IPS DF 4.7 (cell line): ENCODE results near the gene INO80.
"Not testable (repeated sequence)": the region's sequence is repeated elsewhere in the genome, so short reads cannot be mapped to it uniquely, and the experiment has no call there.

Experiments
- DNase-seq: peaks from one replicate; pipeline ENCODE4 v3.0.0-alpha.2; 2013; ENCODE audit warnings: low spot score; ENCODE audit errors: extremely low read depth

The INO80 gene

GRCh38 chr15:40968290-40969085 is 147.6 kb downstream of the INO80 start:
- DNase-seq, result no peak

- DNase-seq, result no peak
Measured at GRCh38 chr15:40964634-40965033, 151.4 kb downstream of the INO80 start.

GRCh38 chr15:40964006-40964405 is 152.1 kb downstream of the INO80 start:
- DNase-seq, result no peak

DNA sequence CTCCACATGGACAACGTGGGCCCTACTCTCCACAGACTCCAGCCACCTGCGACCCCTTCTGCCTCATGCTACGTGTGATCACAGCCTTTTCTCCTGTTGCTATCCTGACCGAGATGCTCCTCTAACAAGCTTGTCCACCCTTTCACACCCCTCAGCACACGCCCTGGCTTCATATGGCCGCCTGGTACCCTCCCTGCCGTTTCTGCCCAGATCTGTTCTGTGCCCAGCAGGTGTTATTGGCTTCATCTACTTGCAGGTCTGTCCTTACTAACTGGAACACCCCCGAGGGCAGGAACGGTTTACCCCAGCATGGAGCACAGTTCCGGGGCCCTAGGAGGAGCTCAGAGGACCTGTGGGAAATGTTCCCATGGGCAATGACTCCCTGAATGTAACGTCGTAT is 152.9 kb downstream of the INO80 start:
- no peak for DNase-seq

DNA sequence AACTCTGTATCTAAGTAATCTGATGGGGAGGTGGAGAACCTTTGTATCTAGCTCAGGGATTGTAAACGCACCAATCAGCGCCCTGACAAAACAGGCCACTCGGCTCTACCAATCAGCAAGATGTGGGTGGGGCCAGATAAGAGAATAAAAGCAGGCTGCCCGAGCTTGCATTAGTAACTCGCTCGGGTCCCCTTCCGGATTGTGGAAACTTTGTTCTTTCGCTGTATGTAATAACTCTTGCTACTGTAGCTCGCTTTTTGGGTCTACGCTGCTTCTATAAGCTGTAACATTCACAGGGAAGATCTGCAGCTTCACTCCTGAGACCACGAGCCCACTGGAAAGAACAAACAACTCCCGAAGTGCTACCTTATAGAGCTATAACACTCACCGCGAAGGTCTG is 153.8 kb downstream of the INO80 start:
- DNase-seq, result not testable (repeated sequence)

DNA sequence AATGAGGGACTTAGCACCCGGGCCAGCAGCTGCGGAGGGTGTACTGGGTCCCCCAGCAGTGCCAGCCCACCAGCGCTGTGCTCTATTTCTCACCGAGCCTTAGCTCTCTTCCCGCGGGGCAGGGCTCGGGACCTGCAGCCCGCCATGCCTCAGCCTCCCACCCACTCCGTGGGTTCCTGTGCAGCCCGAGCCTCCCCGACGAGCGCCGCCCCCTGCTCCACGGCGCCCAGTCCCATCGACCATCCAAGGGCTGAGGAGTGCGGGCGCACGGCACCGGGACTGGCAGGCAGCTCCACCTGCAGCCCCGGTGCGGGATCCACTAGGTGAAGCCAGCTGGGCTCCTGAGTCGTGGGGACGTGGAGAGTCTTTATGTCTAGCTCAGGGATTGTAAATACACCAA is 154.3 kb downstream of the INO80 start:
- not testable (repeated sequence) for DNase-seq

DNA sequence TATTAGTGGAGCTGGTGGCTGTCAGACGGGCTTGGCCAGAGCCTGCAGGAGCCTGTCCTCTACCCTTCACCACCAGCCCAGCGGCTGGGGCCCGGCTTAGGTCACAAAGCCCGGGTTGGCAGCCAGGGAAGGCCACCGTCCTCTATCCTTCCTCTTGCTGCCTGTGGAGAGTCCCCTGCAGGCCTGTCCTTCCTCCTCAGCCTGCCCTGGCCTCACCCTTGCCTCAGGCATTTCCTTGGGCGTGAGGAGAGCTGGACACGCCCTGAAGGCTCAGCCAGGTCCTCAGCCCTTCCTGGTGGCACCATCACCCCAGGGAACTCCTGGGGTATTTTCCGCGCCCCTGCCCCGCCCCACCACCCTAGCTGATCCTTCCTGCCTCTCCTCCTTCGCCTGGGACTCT is 155.2 kb downstream of the INO80 start:
- DNase-seq, result no peak

DNA sequence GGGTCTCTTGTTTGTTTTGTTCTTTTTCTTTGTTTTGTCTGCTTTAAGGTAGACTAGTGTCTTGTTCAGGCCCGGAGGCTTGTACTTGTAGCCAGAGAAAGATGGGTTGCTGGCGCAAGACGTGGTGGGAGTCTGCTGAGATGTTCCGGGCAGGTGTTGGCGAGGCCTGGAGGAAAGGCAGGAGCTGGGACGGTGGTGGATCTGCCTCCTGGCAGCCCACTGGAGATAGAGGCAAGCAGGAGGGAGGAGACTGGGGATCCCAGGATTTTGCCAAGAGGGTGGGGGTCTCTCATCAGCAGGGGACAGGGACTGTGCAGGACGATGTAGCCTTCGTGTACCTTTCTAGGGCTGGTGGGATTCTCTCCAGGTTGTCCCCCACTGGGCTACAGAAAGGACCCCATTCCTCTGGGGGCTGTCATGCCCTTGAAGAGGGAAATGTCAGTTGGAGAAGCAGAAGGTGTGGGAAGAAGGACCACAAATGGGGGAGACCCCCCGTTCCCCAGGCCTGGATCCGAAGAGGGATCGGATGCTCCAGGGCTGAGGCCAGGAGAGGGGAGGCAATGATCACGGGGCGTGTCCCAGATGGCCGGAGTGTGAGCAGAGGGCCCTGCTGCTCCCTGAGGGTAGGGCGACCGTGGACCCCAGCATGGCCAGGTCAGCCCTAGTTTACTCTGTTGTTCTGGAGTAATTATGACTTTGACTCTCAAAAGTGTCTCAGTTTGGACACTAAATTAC is 155.8 kb downstream of the INO80 start:
- no peak for DNase-seq

DNA sequence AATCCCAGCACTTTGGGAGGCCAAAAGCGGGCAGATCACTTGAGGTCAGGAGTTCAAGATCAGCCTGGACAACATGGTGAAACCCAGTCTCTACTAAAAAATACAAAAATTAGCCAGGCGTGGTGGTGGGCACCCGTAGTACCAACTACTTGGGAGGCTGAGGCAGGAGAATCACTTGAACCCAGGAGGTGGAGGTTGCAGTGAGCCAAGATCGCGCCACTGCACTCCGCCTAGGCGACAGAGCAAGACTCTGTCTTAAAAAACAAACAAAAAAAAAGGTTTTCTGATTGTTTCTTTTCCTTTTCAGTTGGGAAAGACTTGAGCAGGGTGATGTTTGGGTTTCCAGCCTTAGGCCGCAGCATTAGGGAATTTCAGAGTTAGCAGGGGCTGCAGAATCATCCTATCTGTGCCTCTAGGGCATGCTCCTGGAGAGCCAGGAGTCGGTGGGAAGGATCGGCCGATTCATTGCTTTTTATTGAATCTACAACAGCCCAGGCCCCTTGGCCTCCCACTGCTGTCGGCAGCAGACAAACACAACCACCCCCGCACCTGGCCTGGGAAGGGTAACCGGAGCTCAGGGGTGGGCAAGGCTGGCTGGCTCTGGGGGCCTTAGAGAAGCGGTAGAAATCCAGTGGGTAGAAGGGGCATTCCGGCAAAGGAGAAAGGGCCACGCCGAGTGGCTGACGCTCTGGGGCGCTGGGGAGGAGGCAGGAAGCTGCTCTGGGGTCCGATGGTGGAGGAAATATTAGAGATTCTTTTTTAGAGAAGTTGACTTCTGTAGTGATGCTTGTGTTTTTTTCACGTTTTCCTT is 156.5 kb downstream of the INO80 start:
- no peak for DNase-seq

DNA sequence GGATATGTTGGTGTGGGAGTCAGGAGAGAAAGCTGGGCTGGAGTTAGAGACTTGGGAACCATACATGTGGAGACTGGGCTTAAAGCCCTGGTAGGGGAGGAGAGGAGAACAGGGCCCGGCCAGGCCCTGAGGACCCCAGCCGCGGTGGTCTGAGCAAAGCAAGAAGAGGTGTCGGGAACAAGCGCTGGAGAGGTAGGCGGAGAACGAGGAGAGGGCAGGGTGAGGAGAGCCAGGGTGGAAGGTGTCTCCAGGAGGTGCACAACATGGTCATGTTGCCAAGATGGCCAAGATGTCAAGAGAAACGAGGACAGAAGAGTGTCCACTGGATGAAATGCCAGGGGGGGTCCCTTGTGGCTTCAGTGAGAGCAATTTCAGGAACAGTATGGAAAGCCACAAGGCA is 157.4 kb downstream of the INO80 start:
- no peak for DNase-seq

DNA sequence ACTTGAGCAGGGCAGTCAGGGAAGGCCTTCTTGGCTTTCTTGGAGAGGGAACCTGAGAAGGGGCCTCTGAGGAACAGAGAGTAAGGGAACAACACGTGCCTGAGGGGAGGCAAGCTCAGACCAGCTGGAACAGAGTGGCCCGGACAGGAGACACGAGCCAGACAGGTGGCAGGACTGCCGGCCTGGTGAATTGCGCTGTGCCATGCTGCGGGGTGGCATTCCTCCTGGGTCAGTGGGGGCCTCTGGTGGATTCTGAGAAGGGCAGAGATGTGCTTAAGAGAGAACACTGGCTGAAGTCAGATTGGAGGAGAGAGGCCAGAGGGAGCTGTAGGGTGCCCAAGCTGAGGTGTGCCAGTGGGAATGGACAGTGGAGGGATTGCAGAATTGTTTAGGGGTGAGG is 157.9 kb downstream of the INO80 start:
- DNase-seq, result no peak

- DNase-seq, result no peak
Measured at GRCh38 chr15:40957581-40958051, 158.5 kb downstream of the INO80 start.

DNA sequence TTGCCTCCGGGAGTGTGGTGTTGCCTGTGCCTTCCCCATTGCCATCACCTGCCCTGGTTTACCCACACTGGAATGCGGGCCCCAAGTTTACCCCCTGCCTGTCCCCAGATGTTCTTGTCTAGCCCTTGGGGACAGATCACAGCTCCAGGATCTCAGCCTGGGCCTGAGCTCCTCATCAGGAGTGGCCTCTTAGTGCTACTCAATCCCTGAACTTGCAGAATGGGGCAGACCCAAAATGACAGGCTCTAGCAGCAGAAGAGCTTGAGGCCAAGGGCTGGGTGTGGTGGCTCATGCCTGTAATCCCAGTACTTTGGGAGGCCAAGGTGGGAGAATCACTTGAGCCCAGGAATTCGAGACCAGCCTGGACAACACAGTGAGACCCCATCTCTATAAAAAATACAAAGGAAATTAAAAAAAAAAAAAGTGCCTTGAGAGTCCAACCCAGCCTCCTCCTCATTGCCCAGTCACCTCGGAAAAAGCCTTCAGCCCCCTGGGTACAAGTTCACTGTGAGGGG is 159.0 kb downstream of the INO80 start:
- DNase-seq, result no peak

DNA sequence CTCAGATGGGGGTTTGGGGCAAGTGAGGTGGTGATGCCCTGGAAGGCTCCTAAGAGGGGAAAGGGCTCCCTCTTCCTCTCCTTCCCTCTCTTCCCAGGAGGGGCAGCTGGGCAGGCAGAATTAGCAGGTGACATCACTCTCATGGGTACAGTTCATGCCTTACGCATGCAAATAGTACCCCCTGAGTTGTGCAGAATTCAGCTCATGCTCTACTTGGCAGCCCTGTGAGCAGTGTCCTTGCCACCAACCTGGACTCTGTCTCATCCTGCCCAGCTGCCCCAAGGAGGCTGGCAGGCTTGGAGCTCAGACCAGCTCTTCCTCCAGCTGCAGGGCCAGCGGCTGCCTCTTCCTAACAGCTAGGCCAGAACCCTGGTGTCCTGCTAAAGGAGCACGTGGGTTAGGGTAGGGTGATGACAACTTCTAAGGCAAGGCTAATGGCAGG is 159.5 kb downstream of the INO80 start:
- no peak for DNase-seq

DNA sequence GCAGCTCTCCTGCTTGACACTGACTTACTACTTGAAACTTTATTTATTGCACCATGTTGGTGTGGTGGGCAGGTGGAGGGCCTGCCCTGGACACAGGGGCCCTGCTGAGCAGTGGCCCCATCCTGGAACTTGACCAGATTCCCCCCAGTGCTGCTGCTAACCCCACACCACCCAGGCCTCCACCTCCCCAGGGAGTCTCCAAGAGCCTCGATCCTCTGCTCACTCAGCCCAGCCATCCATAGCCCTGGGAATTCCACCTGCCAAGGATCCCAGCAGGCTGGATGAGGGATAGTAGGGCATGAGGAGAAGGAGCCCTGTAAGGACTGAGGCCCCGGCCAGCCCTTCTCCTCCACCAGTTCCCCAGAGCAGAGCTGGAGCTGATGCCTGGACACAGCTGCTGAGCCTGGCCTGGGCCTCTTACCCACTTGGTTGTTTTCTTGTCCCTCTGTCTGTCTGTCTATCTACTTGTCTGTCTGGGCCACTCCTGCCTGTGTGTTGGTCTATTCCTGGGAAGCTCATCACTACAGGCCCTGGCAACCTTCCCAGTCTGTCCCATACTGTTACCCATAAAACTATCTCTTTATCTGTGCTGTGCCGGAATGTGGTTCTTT is 160.0 kb downstream of the INO80 start:
- DNase-seq, result no peak

- no peak for DNase-seq
Measured at GRCh38 chr15:40955141-40955903, 160.8 kb downstream of the INO80 start.

- DNase-seq, result not testable (repeated sequence)
Measured at GRCh38 chr15:40954158-40954848, 161.8 kb downstream of the INO80 start.

GRCh38 chr15:40953713-40954074 is 162.4 kb downstream of the INO80 start:
- DNase-seq, result no peak

- DNase-seq, result no peak
Measured at GRCh38 chr15:40952901-40953712, 163.0 kb downstream of the INO80 start, which contains the start of gene CHAC1. Gene CHAC1 (plus strand): TSS chr15:40953471. CDS start chr15:40953584, 113 bp downstream.
